Measurements from ENCODE around the gene WIPI1. TPM values are rescaled to one million over a fixed set of nuclear protein-coding genes. Genes with fewer than 3 reads are reported as not detected.

WIPI1 gene
- total RNA-seq, 1 donor from 2014 or later, result 49.9 TPM

DNA sequence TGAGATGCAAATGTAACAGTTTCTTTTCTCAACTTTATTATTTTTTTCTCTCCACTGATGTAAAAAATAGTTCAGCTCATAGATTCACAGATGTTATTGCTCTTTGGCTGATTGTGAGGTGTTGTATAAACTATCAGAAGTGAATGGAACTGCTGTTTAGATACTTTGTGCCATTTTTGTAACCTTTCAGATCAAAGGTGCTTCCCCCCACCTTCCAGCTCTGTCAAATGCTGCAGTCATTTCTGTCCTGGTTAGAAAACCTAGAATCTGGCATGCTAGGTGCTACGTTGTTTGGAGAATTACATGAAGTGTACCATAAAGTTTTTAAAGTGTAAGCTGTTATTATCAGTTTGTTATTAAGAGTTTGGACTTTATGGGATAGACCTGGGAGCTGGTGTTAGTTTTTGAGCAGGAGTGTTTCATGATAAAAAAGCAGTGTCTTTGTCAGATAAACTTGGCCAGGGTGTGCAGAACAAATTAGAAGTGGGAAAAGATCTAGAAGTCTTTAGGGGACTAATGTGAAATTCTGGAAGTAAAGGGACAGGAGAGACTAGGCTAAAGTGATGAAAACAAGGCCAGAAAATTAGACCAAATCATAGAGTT, 1.8 kb upstream of the WIPI1 start:
- no peak for DNase-seq (ENCODE audit: low read depth)
- no peaks in the 10 kb centered on the region for H3K27me3 ChIP-seq (ENCODE audit: control insufficient read depth, insufficient read depth, low read length)
- TF ChIP-seq, protein P1, sequence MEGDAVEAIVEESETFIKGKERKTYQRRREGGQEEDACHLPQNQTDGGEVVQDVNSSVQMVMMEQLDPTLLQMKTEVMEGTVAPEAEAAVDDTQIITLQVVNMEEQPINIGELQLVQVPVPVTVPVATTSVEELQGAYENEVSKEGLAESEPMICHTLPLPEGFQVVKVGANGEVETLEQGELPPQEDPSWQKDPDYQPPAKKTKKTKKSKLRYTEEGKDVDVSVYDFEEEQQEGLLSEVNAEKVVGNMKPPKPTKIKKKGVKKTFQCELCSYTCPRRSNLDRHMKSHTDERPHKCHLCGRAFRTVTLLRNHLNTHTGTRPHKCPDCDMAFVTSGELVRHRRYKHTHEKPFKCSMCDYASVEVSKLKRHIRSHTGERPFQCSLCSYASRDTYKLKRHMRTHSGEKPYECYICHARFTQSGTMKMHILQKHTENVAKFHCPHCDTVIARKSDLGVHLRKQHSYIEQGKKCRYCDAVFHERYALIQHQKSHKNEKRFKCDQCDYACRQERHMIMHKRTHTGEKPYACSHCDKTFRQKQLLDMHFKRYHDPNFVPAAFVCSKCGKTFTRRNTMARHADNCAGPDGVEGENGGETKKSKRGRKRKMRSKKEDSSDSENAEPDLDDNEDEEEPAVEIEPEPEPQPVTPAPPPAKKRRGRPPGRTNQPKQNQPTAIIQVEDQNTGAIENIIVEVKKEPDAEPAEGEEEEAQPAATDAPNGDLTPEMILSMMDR (IDR thresholded peaks at IDR 0.05; ENCODE audit: insufficient read depth, low read length, poor library complexity, severe bottlenecking), result no peak
- H3K36me3 ChIP-seq (ENCODE audit: control insufficient read depth, insufficient read depth, low read length), result no peaks in the 10 kb centered on the region
- H3K4me3 ChIP-seq (ENCODE audit: low read depth, low read length), result no peak overlapping the region

DNA sequence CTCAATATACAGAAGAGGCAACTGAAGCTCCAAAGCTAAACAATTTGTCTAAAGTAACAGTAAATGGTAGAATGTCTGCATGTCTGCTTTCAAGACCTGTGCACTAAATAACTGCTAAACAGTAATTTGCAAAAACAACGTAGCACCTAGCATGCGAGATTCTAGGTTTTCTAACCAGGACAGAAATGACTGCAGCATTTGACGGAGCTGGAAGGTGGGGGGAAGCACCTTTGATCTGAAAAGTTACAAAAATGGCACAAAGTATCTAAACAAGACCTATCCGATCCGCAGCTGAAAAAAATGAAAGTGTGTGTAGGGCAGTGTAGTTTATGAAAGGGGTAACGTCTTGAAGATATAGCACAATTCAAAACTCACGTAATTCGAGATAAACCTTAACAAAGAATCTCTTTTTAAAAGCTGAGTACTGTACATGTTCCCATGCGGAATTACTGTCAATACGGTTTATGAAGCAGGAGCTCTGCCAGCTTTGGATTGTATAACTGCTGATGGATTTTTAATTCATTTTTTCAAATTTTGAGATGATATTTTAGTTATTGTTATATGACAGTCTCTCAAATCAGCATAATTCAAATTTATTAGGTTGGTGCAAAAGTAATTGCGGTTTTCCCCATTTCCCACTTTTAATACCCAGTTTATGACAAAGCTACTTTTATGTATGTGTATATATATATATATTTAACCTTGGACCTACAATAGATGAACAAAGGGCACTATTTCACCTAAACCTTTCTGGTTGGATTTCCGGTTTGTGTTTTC, 1.2 kb upstream of the WIPI1 start:
- no peaks in the 10 kb centered on the region for H3K27me3 ChIP-seq (ENCODE audit: control insufficient read depth, insufficient read depth, low read length)
- TF ChIP-seq, protein P1 (IDR thresholded peaks at IDR 0.05; ENCODE audit: insufficient read depth, low read length, poor library complexity, severe bottlenecking), result no peak
- DNase-seq (ENCODE audit: low read depth), result no peak
- H3K36me3 ChIP-seq (ENCODE audit: control insufficient read depth, insufficient read depth, low read length), result no peaks in the 10 kb centered on the region
- H3K4me3 ChIP-seq (ENCODE audit: low read depth, low read length), result peak overlapping the region; percentile 45

DNA sequence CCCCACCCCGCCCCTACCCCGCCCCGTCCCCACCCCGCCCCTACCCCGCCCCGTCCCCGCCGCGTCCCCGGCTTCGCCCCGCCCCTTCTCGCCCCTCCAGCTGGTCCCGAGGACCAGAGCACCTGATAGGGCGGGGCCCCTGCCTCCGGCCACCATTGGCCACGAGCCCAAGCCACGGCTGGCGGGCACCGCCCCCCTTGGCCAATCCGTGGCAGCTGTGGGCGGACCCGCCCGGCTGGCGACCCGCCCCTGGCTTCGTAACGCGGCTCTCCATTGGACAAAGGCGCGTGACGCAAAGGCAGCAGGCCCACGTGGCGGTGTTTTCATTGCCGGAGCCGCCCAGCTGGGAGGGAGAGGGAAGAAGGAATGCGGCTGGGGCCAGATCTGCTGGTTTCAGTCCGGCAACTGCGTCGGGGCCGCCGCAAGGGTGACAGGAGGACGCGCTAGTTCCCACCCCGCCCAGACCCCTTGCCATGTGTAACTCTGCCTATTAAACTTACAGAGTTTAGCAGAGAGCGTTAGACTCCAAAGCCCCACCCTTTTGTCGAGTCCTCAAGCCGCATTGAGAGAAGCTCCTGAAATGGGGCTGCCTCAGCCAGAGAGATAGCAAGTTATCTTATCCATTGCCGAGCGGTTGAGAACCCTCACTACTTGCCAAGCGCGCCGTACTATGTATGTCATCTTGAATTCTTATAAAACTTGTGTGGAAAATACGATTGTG, 403 bp upstream of the WIPI1 start:
- peak; percentile 79 for DNase-seq (ENCODE audit: low read depth)
- peak overlapping the region; percentile 45 for H3K4me3 ChIP-seq (ENCODE audit: low read depth, low read length)
- H3K36me3 ChIP-seq (ENCODE audit: control insufficient read depth, insufficient read depth, low read length), result no peaks in the 10 kb centered on the region
- TF ChIP-seq, protein P1 (IDR thresholded peaks at IDR 0.05; ENCODE audit: insufficient read depth, low read length, poor library complexity, severe bottlenecking), result no peak
- no peaks in the 10 kb centered on the region for H3K27me3 ChIP-seq (ENCODE audit: control insufficient read depth, insufficient read depth, low read length)

DNA sequence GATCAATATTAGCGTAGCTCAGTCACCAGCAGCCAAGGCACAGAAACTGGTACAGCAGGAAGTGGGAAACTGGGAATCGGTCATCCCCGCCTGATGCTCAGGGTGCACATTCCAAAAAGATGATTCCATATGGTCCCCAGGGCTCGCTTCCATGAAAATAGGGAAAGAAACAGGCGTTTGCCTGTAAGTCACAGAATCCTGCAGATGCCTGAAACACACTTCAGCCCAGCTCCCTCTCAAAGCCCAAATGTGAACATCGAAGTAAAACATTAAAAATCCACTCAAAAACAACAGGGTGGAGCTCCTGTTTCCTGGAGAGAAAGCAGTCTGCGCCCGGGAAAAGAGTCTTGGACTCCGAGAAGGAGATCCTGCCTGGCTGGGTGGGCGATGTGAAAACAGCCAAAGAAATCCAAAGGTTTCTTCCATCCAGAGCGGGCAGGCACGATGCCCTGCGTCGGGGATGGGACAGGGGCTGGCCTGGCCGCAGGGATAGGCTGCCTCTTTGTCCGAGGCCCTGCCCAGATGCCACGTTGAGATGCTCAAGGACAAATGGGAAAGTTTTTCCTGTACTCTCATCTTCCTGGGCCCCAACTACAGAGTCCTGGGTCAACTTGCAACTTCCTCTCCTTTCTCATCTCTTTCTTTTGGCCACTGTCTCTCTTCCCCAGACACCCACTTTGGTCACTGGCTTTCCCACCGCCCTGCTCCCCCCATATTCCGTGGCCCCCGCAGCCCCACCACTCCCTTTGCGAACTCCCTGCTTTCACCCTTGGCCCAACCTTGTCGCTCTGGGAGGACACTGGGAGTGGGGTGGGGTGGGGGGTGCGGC, 743 bp downstream of the WIPI1 start:
- TF ChIP-seq, protein P1 (IDR thresholded peaks at IDR 0.05; ENCODE audit: insufficient read depth, low read length, poor library complexity, severe bottlenecking), result no peak
- no peaks in the 10 kb centered on the region for H3K36me3 ChIP-seq (ENCODE audit: control insufficient read depth, insufficient read depth, low read length)
- H3K27me3 ChIP-seq (ENCODE audit: control insufficient read depth, insufficient read depth, low read length), result no peaks in the 10 kb centered on the region
- peak overlapping the region; percentile 96 for H3K4me3 ChIP-seq (ENCODE audit: low read depth, low read length)
- DNase-seq (ENCODE audit: low read depth), result peak; percentile 67

DNA sequence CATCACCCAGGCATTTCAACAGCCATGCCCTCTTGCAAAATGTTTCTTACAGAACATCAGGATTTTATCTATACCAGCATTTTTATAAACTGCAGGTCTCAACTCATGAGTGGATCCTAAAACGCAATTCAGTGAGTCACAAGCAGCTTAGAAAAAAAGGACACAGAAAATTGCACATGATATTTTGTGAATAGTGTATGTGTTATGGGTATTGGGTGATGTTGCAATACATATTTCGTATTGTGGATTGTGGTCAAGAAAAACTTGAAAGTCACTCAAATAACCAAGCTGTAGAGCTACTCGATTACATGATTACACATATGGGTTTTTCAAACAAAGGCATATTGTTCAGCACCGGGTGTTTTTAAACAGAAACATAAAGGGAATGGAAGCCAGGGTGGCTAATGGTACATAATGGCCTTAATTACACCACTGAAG, 1.4 kb downstream of the WIPI1 start:
- H3K36me3 ChIP-seq (ENCODE audit: control insufficient read depth, insufficient read depth, low read length), result no peaks in the 10 kb centered on the region
- TF ChIP-seq, protein P1 (IDR thresholded peaks at IDR 0.05; ENCODE audit: insufficient read depth, low read length, poor library complexity, severe bottlenecking), result no peak
- peak overlapping the region; percentile 96 for H3K4me3 ChIP-seq (ENCODE audit: low read depth, low read length)
- no peaks in the 10 kb centered on the region for H3K27me3 ChIP-seq (ENCODE audit: control insufficient read depth, insufficient read depth, low read length)
- DNase-seq (ENCODE audit: low read depth), result no peak
